ENCODE results near the gene RTCB. TPM values are rescaled to one million over a fixed set of nuclear protein-coding genes. Genes with fewer than 3 reads are reported as not detected.

Gene RTCB
- total and polyA plus RNA-seq, 2 experiments from 2014 or later, result 52.5 to 99.0 TPM

- no peaks in the 10 kb centered on the region for H3K4me1 ChIP-seq (ENCODE audit: insufficient read depth)
- H3K36me3 ChIP-seq (ENCODE audit: insufficient read depth), result no peaks in the 10 kb centered on the region
- DNase-seq (ENCODE audit: low spot score) (no peak), ATAC-seq (no peak)
- H3K4me3 Mint-ChIP-seq, result no peak overlapping the region
- H3K4me1 Mint-ChIP-seq, result peaks cover 4% of the 10 kb centered on the region; the same call in 1 of the 3 replicates
- no peak overlapping the region for H3K4me2 ChIP-seq
- no peaks in the 10 kb centered on the region for H3K27me3 ChIP-seq (ENCODE audit: insufficient read depth)
- no peaks in the 10 kb centered on the region for H3K9me2 ChIP-seq (ENCODE audit: insufficient read depth)
- H2AFZ ChIP-seq, result no peak overlapping the region
- no peaks in the 10 kb centered on the region for H4K20me1 ChIP-seq (replicated peaks; ENCODE audit: insufficient read depth)
- peaks cover 6% of the 10 kb centered on the region; the same call in 2 of the 3 replicates for H3K9me3 Mint-ChIP-seq
- no peaks in the 10 kb centered on the region for H3F3A ChIP-seq (replicated peaks; ENCODE audit: low read depth)
- H3K4me3 ChIP-seq, result no peak overlapping the region
- H3K36me3 Mint-ChIP-seq (ENCODE audit: low read depth), result peaks cover 2% of the 10 kb centered on the region; the same call in 1 of the 3 replicates
- TF ChIP-seq ZNF331 (CRISPR knock-in tag; IDR thresholded peaks at IDR 0.05; ENCODE audit: low read depth) (no peak), ETS1 (IDR thresholded peaks at IDR 0.05) (no peak), JUNB (IDR thresholded peaks at IDR 0.05; ENCODE audit: unreplicated experiment) (no peak), NANOG (IDR thresholded peaks at IDR 0.05; ENCODE audit: borderline replicate concordance) (no peak)
- no peak overlapping the region for H3K27ac ChIP-seq (ENCODE audit: low read depth)
- H3K27me3 Mint-ChIP-seq (ENCODE audit: insufficient read depth, low read depth, poor library complexity), result peaks cover 4% of the 10 kb centered on the region
- no peak overlapping the region for H3K27ac Mint-ChIP-seq
- no peaks in the 10 kb centered on the region for H3K79me2 ChIP-seq (replicated peaks; ENCODE audit: insufficient read depth)
Measured at GRCh38 chr22:32343941-32344340, 68.1 kb downstream of the RTCB start.

- H3K27me3 ChIP-seq (ENCODE audit: insufficient read depth), result no peaks in the 10 kb centered on the region
- Mint-ChIP-seq H3K27ac (no peak overlapping the region), H3K4me1 (peaks cover 4% of the 10 kb centered on the region; the same call in 2 of the 3 replicates), H3K27me3 (ENCODE audit: insufficient read depth, low read depth, poor library complexity) (peaks cover 4% of the 10 kb centered on the region), H3K4me3 (no peak overlapping the region), H3K9me3 (peaks cover 6% of the 10 kb centered on the region; the same call in 2 of the 3 replicates), H3K36me3 (ENCODE audit: low read depth) (peaks cover 2% of the 10 kb centered on the region; the same call in 1 of the 3 replicates)
- H3K9me2 ChIP-seq (ENCODE audit: insufficient read depth), result no peaks in the 10 kb centered on the region
- no peaks in the 10 kb centered on the region for H3F3A ChIP-seq (replicated peaks; ENCODE audit: low read depth)
- no peak overlapping the region for H3K4me2 ChIP-seq
- H4K20me1 ChIP-seq (replicated peaks; ENCODE audit: insufficient read depth), result no peaks in the 10 kb centered on the region
- no peak overlapping the region for H3K27ac ChIP-seq (ENCODE audit: low read depth)
- no peak overlapping the region for H3K4me3 ChIP-seq
- H2AFZ ChIP-seq, result no peak overlapping the region
- ATAC-seq (no peak), DNase-seq (ENCODE audit: low spot score) (no peak)
- no peaks in the 10 kb centered on the region for H3K79me2 ChIP-seq (replicated peaks; ENCODE audit: insufficient read depth)
- no peak for TF ChIP-seq ETS1 (IDR thresholded peaks at IDR 0.05)
- no peak for TF ChIP-seq JUNB (IDR thresholded peaks at IDR 0.05; ENCODE audit: unreplicated experiment)
- no peak for TF ChIP-seq NANOG (IDR thresholded peaks at IDR 0.05; ENCODE audit: borderline replicate concordance)
- no peak for TF ChIP-seq EZH2phosphoT487 (IDR thresholded peaks at IDR 0.05; ENCODE audit: unreplicated experiment)
- H3K36me3 ChIP-seq (ENCODE audit: insufficient read depth), result no peaks in the 10 kb centered on the region
- H3K4me1 ChIP-seq (ENCODE audit: insufficient read depth), result no peaks in the 10 kb centered on the region
Measured at GRCh38 chr22:32342977-32343376, 69.1 kb downstream of the RTCB start.

- Mint-ChIP-seq H3K36me3 (ENCODE audit: low read depth) (peaks cover 1% of the 10 kb centered on the region; the same call in 1 of the 3 replicates), H3K9me3 (peaks cover 2% of the 10 kb centered on the region; the same call in 1 of the 3 replicates), H3K27me3 (ENCODE audit: insufficient read depth, low read depth, poor library complexity) (peaks cover 4% of the 10 kb centered on the region), H3K4me1 (peaks cover 14% of the 10 kb centered on the region), H3K4me3 (no peak overlapping the region), H3K27ac (no peak overlapping the region)
- H3K4me1 ChIP-seq (ENCODE audit: insufficient read depth), result peaks cover 11% of the 10 kb centered on the region; the same call in 1 of the 2 replicates
- H4K20me1 ChIP-seq (replicated peaks; ENCODE audit: insufficient read depth), result no peaks in the 10 kb centered on the region
- H3K36me3 ChIP-seq (ENCODE audit: insufficient read depth), result no peaks in the 10 kb centered on the region
- no peak overlapping the region for H3K4me2 ChIP-seq
- no peaks in the 10 kb centered on the region for H3F3A ChIP-seq (replicated peaks; ENCODE audit: low read depth)
- DNase-seq (ENCODE audit: low spot score), result no peak
- H3K27ac ChIP-seq (ENCODE audit: low read depth), result no peak overlapping the region
- H3K27me3 ChIP-seq (ENCODE audit: insufficient read depth), result no peaks in the 10 kb centered on the region
- H3K79me2 ChIP-seq (replicated peaks; ENCODE audit: insufficient read depth), result no peaks in the 10 kb centered on the region
- peak overlapping the region; percentile 59; the same call in 1 of the 2 replicates for H2AFZ ChIP-seq
- no peak overlapping the region for H3K4me3 ChIP-seq
- H3K9me2 ChIP-seq (ENCODE audit: insufficient read depth), result no peaks in the 10 kb centered on the region
- ATAC-seq, result no peak
- no peak for TF ChIP-seq ETS1 (IDR thresholded peaks at IDR 0.05)
- TF ChIP-seq EZH2phosphoT487 (IDR thresholded peaks at IDR 0.05; ENCODE audit: unreplicated experiment), result no peak
- TF ChIP-seq NANOG (IDR thresholded peaks at IDR 0.05; ENCODE audit: borderline replicate concordance), result no peak
- no peak for TF ChIP-seq EZH2 (IDR thresholded peaks at IDR 0.05; ENCODE audit: low read depth, unreplicated experiment)
- TF ChIP-seq CREB1 (CRISPR knock-in tag; IDR thresholded peaks at IDR 0.05; ENCODE audit: low read depth), result no peak
- TF ChIP-seq JUNB (IDR thresholded peaks at IDR 0.05; ENCODE audit: unreplicated experiment), result no peak
Measured at GRCh38 chr22:32341122-32341740, 70.8 kb downstream of the RTCB start.
